ENCODE results near the gene GSG1L.

DNA sequence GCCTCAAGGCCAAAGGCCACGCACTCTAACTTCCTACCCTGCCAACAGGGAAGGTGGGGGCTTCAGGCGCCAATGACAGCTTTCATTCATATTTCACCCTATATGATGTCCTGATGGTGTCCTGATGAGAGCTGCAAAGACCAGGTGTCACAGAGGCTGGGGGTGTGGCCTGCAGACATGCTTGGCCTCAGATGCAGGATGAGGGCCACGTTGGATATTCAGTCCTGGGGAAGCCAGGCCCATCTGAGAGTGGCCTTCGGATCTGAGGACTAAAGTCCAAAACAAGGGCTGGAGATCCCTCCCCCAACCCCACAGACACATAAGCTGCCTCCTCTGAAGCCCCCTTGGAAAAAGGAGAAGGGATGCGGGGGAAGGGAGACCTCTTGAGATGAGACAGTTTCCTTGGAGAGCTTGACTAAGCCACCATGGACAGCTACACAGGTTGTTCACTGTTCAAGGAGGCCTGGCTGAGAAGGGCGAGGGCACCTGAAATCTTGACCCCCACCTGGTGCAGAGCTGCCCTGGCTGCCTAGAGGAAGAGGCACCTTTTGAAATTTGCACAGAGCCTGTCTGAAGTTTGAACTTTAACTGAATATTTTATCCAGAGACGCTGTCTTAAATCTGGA, 24.3 kb upstream of the GSG1L start:
- TF ChIP-seq FOXK2 (IDR thresholded peaks at IDR 0.05), result no peak
- no peak for TF ChIP-seq SUZ12 (IDR thresholded peaks at IDR 0.05)
- TF ChIP-seq ARNT (IDR thresholded peaks at IDR 0.05), result no peak
- TF ChIP-seq BHLHE40 (IDR thresholded peaks at IDR 0.05; ENCODE audit: borderline replicate concordance), result no peak
- TF ChIP-seq SP1 (IDR thresholded peaks at IDR 0.05), result no peak
- TF ChIP-seq TARDBP (IDR thresholded peaks at IDR 0.05), result no peak
- TF ChIP-seq HDGF (IDR thresholded peaks at IDR 0.05; ENCODE audit: borderline replicate concordance), result no peak
- no peak for TF ChIP-seq ZNF384 (IDR thresholded peaks at IDR 0.05)
- no peak for TF ChIP-seq FOXM1 (IDR thresholded peaks at IDR 0.05; ENCODE audit: borderline replicate concordance)
